DND-41 (cell line): ENCODE measurements around the gene PPP1R3G.

ENCODE experiments used
- EZH2 ChIP-seq: IDR thresholded peaks from 3 replicates; pipeline ENCODE4 v1.6.1; 2012; ENCODE audit warnings: borderline replicate concordance, low read depth, mild to moderate bottlenecking, moderate library complexity, low read length, inconsistent platforms; ENCODE audit not compliant: severe bottlenecking
- TF ChIP-seq, protein P1 (sequence below): IDR thresholded peaks from 2 replicates; pipeline ENCODE4 v1.5.1; 2012; ENCODE audit warnings: borderline replicate concordance, low read length, moderate library complexity, mild to moderate bottlenecking; ENCODE audit not compliant: poor library complexity, severe bottlenecking; ENCODE audit errors: extremely low read depth

DNA sequence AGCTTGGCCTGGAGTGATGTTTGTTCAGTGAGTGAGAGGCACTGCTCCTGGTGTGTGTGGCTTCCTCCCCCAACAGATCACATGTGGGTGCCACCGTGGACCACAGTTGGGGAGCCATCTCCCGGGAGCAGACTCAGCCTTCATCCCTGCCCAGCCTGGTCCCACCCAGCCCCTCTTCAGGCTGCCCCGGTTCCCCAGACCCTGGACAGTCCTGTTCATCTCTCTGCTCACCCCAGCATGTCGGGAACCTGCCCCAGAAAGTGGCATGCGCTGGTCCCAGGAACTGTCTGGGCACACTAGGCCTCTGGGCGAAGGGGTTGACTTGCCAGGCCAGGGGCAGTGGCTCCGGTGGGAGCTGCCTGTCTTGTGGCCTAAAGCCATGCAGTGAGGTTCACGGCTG, 21.5 kb upstream of the PPP1R3G start:
- TF ChIP-seq, protein P1, sequence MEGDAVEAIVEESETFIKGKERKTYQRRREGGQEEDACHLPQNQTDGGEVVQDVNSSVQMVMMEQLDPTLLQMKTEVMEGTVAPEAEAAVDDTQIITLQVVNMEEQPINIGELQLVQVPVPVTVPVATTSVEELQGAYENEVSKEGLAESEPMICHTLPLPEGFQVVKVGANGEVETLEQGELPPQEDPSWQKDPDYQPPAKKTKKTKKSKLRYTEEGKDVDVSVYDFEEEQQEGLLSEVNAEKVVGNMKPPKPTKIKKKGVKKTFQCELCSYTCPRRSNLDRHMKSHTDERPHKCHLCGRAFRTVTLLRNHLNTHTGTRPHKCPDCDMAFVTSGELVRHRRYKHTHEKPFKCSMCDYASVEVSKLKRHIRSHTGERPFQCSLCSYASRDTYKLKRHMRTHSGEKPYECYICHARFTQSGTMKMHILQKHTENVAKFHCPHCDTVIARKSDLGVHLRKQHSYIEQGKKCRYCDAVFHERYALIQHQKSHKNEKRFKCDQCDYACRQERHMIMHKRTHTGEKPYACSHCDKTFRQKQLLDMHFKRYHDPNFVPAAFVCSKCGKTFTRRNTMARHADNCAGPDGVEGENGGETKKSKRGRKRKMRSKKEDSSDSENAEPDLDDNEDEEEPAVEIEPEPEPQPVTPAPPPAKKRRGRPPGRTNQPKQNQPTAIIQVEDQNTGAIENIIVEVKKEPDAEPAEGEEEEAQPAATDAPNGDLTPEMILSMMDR, result no peak
- TF ChIP-seq EZH2, result no peak
